Endodermal cell (in vitro differentiated cells): ENCODE measurements around the gene CHD2. TPM values are rescaled to one million over a fixed set of nuclear protein-coding genes. Genes with fewer than 3 reads are reported as not detected.
A peak's percentile ranks its signal among the peaks of the same experiment; 100 is the strongest.

Experiments
- DNase-seq: peaks from one replicate; pipeline ENCODE4 v3.0.0-alpha.2; 2017
- H3K27ac ChIP-seq: 2 replicates; pipeline ENCODE4 v1.5.1; 2013; ENCODE audit warnings: mild to moderate bottlenecking, low read depth, low read length, moderate library complexity
- H3K27me3 ChIP-seq: 2 replicates; pipeline ENCODE4 v1.6.1; 2013; ENCODE audit warnings: mild to moderate bottlenecking, low read length, moderate library complexity; ENCODE audit not compliant: insufficient read depth, control insufficient read depth, poor library complexity, severe bottlenecking
- H3K36me3 ChIP-seq: 2 replicates; pipeline ENCODE4 v1.7.0; 2013; ENCODE audit warnings: mild to moderate bottlenecking, low read length, moderate library complexity; ENCODE audit not compliant: control insufficient read depth, insufficient read depth
- H3K4me1 ChIP-seq: one replicate; pipeline ENCODE4 v1.7.0; 2013; ENCODE audit warnings: low read length; ENCODE audit not compliant: control insufficient read depth, insufficient read depth
- H3K4me3 ChIP-seq: 2 replicates; pipeline ENCODE4 v1.5.1; 2013; ENCODE audit warnings: mild to moderate bottlenecking, low read length, moderate library complexity
- H3K9ac ChIP-seq: 2 replicates; pipeline ENCODE4 v1.6.1; 2013; ENCODE audit warnings: mild to moderate bottlenecking, low read length, moderate library complexity; ENCODE audit not compliant: poor library complexity, severe bottlenecking; ENCODE audit errors: extremely low read depth
- H3K9me3 ChIP-seq: 2 replicates; pipeline ENCODE4 v1.6.1; 2013; ENCODE audit warnings: mild to moderate bottlenecking, low read length, moderate library complexity; ENCODE audit not compliant: control insufficient read depth
- H3K27ac Mint-ChIP-seq: 2 replicates; pipeline ENCODE4 v1.8.0; 2020; ENCODE audit warnings: mixed read lengths
- H3K27me3 Mint-ChIP-seq: 2 replicates; pipeline ENCODE4 v1.8.0; 2021; ENCODE audit warnings: mild to moderate bottlenecking, mixed read lengths; ENCODE audit not compliant: insufficient read depth
- H3K36me3 Mint-ChIP-seq: 2 replicates; pipeline ENCODE4 v1.8.0; 2020; ENCODE audit warnings: low read depth, mixed read lengths
- H3K4me1 Mint-ChIP-seq: 2 replicates; pipeline ENCODE4 v1.8.0; 2020; ENCODE audit warnings: mixed read lengths
- H3K4me3 Mint-ChIP-seq: 2 replicates; pipeline ENCODE4 v1.8.0; 2020; ENCODE audit warnings: mild to moderate bottlenecking, moderate library complexity, mixed read lengths
- H3K9me3 Mint-ChIP-seq: 2 replicates; pipeline ENCODE4 v1.8.0; 2020; ENCODE audit warnings: mild to moderate bottlenecking, mixed read lengths
- WGBS, 2 experiments: methylation state at CpG; one replicate each; pipeline versions ENCODE4 v1.1.5 to v1.1.7; 2013; ENCODE audit warnings: missing lambda C conversion rate in 2 of 2, mixed read lengths in 1 of 2; ENCODE audit not compliant: insufficient coverage in 1 of 2, insufficient read length in 1 of 2; 5-methylcytosine and 5-hydroxymethylcytosine counted together
- total RNA-seq, 2 donors: library from RNA; stranded (reverse); fragmentation: NEBNext Ultra II Directional in 1 of 2; extraction: Animal tissue kit (Norgen Biotek cat#: 25700) in 1 of 2; gene quantifications; 2 replicates in 1 of 2; 3 replicates in 1 of 2; pipeline ENCODE4 v1.2.1, GENCODE V29; 2021
- TF ChIP-seq, protein P1 (sequence below): fragments of 200-600 bp; sonication (generic); conservative IDR thresholded peaks from 2 replicates; pipeline ENCODE4 v1.5.0; 2021; ENCODE audit warnings: antibody characterized with exemption, mild to moderate bottlenecking

Gene CHD2
- total RNA-seq, 2 donors from 2014 or later = 116 to 127 TPM

DNA sequence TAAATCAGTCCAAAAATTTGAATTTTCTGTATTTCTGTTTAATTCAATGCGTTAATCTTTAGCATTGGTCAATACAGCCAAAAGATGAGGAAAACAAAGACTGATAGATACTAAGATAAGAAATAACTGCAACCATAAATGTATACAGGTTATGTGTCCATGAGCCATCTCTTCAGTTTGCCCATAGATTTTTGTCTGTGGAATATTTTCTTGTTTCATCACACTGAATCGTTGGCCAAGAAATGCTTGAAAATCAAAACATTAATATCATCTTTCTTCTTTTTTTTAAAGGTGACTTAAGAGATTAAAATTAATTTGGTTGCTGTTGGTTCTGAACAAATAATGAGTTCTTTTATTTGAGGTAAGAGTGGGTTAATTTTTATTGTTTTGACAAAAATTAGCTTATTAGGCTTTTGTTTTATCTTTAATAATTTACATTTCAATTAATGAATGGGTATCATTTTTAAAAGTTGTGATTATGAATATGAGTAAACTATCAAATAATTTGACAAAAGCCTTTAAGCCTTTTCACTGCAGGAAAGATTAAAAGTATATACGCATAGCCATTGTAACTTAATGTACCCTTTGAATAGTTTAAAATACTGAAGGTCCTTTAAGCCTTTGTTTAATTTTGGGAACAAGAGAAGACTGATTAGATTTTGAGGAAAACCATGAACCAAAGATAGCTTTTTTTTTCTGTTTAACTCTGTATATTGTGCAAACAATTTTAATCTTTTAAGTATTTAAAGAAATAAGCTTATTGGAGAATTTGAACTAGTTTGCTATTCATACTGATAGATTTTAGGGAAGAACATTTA lies 14.7 kb upstream of the CHD2 start:
- no peaks in the 10 kb centered on the region for H3K27me3 ChIP-seq
- H3K9me3 ChIP-seq = peaks cover 20% of the 10 kb centered on the region
- H3K36me3 Mint-ChIP-seq = peaks cover 60% of the 10 kb centered on the region
- peak overlapping the region; percentile 28 for H3K27ac ChIP-seq
- TF ChIP-seq, protein P1, sequence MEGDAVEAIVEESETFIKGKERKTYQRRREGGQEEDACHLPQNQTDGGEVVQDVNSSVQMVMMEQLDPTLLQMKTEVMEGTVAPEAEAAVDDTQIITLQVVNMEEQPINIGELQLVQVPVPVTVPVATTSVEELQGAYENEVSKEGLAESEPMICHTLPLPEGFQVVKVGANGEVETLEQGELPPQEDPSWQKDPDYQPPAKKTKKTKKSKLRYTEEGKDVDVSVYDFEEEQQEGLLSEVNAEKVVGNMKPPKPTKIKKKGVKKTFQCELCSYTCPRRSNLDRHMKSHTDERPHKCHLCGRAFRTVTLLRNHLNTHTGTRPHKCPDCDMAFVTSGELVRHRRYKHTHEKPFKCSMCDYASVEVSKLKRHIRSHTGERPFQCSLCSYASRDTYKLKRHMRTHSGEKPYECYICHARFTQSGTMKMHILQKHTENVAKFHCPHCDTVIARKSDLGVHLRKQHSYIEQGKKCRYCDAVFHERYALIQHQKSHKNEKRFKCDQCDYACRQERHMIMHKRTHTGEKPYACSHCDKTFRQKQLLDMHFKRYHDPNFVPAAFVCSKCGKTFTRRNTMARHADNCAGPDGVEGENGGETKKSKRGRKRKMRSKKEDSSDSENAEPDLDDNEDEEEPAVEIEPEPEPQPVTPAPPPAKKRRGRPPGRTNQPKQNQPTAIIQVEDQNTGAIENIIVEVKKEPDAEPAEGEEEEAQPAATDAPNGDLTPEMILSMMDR = no peak
- peak overlapping the region; percentile 94 for H3K4me3 Mint-ChIP-seq
- peaks cover 44% of the 10 kb centered on the region for H3K4me1 Mint-ChIP-seq
- H3K4me3 ChIP-seq = peak overlapping the region; percentile 100
- H3K27me3 Mint-ChIP-seq = no peaks in the 10 kb centered on the region
- DNase-seq = no peak
- peak overlapping the region; percentile 93 for H3K27ac Mint-ChIP-seq
- H3K36me3 ChIP-seq = peaks cover 63% of the 10 kb centered on the region
- H3K4me1 ChIP-seq = peaks cover 2% of the 10 kb centered on the region
- H3K9ac ChIP-seq = peak overlapping the region; percentile 100
- WGBS, 2 experiments = 35% methylated on average over 2 of the region's 3 CpGs; no CpG with 5 or more reads in 1 of the 2 experiments
- peaks cover 5% of the 10 kb centered on the region for H3K9me3 Mint-ChIP-seq

DNA sequence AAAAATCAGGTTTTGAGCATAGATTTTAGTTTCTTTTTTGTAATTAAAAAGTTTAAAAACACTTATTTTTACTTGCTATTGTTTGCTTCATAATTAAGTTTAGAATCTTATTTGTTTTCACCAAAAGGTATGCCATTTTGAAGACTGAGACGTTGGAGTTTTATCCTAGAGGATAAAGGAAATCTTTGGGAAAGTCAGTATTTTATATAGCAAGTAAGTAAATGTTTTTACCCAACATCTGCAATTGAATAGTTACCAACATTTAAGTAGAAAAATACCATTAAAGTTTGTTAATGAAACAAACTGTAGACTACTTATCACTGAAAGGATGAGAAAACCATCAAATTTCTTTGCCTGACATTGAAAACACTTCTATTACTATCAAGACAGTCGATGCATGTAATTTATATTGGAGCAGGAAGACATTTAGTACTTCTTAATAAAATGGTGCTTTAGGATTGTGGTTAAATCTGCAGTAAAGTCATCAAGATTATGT lies 14.0 kb upstream of the CHD2 start:
- Histone ChIP-seq H3K4me1 (no peaks in the 10 kb centered on the region), H3K9ac (peak overlapping the region; percentile 100), H3K36me3 (peaks cover 70% of the 10 kb centered on the region), H3K4me3 (peak overlapping the region; percentile 100), H3K9me3 (peaks cover 20% of the 10 kb centered on the region), H3K27ac (no peak overlapping the region), H3K27me3 (no peaks in the 10 kb centered on the region)
- H3K9me3 Mint-ChIP-seq = peaks cover 5% of the 10 kb centered on the region
- DNase-seq = no peak
- 88% methylated on average over 2 of the region's 2 CpGs; no CpG with 5 or more reads in 1 of the 2 experiments for WGBS, 2 experiments
- H3K36me3 Mint-ChIP-seq = peaks cover 67% of the 10 kb centered on the region
- peak overlapping the region; percentile 94 for H3K4me3 Mint-ChIP-seq
- TF ChIP-seq, protein P1 = no peak
- H3K27ac Mint-ChIP-seq = peak overlapping the region; percentile 4
- peaks cover 41% of the 10 kb centered on the region for H3K4me1 Mint-ChIP-seq
- H3K27me3 Mint-ChIP-seq = no peaks in the 10 kb centered on the region

DNA sequence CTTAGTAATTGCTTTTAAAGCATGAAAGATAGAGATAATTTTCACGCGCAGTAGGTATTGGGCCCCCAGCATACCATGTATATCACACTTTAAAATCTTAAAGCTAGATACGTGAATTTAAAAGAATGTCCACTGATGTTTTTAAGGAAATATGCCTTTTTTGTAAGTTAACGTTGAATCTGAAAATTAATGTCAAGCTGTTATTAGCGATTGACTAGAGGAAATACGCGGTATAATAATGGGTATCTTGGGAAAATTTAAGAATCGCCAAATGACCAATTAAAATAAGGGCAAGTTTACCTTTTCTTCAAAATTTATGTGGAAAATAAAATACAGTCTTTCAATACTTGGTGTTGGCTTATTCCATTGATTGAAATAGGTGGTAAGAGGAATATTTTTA lies 13.3 kb upstream of the CHD2 start:
- Histone ChIP-seq H3K9ac (no peak overlapping the region), H3K36me3 (peaks cover 77% of the 10 kb centered on the region), H3K4me3 (peak overlapping the region; percentile 100), H3K27ac (no peak overlapping the region), H3K9me3 (peaks cover 20% of the 10 kb centered on the region), H3K27me3 (no peaks in the 10 kb centered on the region), H3K4me1 (no peaks in the 10 kb centered on the region)
- no peak for DNase-seq
- 97% methylated on average over 5 to 8 of the region's 8 CpGs for WGBS, 2 experiments
- H3K4me3 Mint-ChIP-seq = peak overlapping the region; percentile 94
- H3K4me1 Mint-ChIP-seq = peaks cover 39% of the 10 kb centered on the region
- TF ChIP-seq, protein P1 = no peak
- H3K9me3 Mint-ChIP-seq = peaks cover 5% of the 10 kb centered on the region
- H3K27ac Mint-ChIP-seq = peak overlapping the region; percentile 13
- no peaks in the 10 kb centered on the region for H3K27me3 Mint-ChIP-seq
- peaks cover 74% of the 10 kb centered on the region for H3K36me3 Mint-ChIP-seq
